Neural cell (in vitro differentiated cells): ENCODE results near the gene TRPV5. TPM values are rescaled to one million over a fixed set of nuclear protein-coding genes. Genes with fewer than 3 reads are reported as not detected.

Experiments
- H2AFZ ChIP-seq: fragments of 200-600, 300-800 bp; sonication (generic), shearing (Covaris generic); 2 replicates; pipeline ENCODE4 v1.6.0; 2014; ENCODE audit warnings: low read depth, mild to moderate bottlenecking, antibody characterized with exemption, low read length, moderate library complexity
- H3F3A ChIP-seq: fragments of 200-600 bp; shearing (Covaris generic); 2 replicates; pipeline ENCODE4 v1.6.1; 2016; ENCODE audit warnings: mild to moderate bottlenecking, moderate library complexity, mixed read lengths, antibody characterized with exemption, low read length; ENCODE audit not compliant: insufficient read depth, poor library complexity, severe bottlenecking
- H3K27ac ChIP-seq: fragments of 200-600, 300-800 bp; sonication (generic), shearing (Covaris generic); 2 replicates; pipeline ENCODE4 v1.5.1; 2014; ENCODE audit warnings: mild to moderate bottlenecking, low read length, moderate library complexity
- H3K27me3 ChIP-seq: fragments of 300-800, 200-600 bp; sonication (generic), shearing (Covaris generic); 2 replicates; pipeline ENCODE4 v1.6.0; 2014; ENCODE audit warnings: mild to moderate bottlenecking, low read depth, low read length, moderate library complexity; ENCODE audit not compliant: insufficient read depth
- H3K36me3 ChIP-seq: fragments of 300-800, 200-600 bp; sonication (generic), shearing (Covaris generic); 2 replicates; pipeline ENCODE4 v1.5.1; 2014; ENCODE audit warnings: mild to moderate bottlenecking, antibody characterized with exemption, low read length, moderate library complexity; ENCODE audit not compliant: insufficient read depth
- H3K4me2 ChIP-seq: fragments of 300-800, 200-600 bp; sonication (generic), shearing (Covaris generic); 2 replicates; pipeline ENCODE4 v1.6.0; 2014; ENCODE audit warnings: mild to moderate bottlenecking, low read length
- H3K4me3 ChIP-seq: fragments of 300-800, 200-600 bp; sonication (generic), shearing (Covaris generic); 2 replicates; pipeline ENCODE4 v1.5.1; 2014; ENCODE audit warnings: mild to moderate bottlenecking, low read length, moderate library complexity
- H3K79me2 ChIP-seq: fragments of 200-600 bp; shearing (Covaris generic); replicated peaks from 2 replicates; pipeline ENCODE4 v1.6.0; 2014; ENCODE audit warnings: mild to moderate bottlenecking, low read length, moderate library complexity; ENCODE audit not compliant: insufficient read depth
- H3K9ac ChIP-seq: fragments of 300-800, 200-600 bp; sonication (generic), shearing (Covaris generic); 2 replicates; pipeline ENCODE4 v1.6.1; 2016; ENCODE audit warnings: mild to moderate bottlenecking, low read length, mixed read lengths
- H3K9me2 ChIP-seq: fragments of 200-600 bp; shearing (Covaris generic); 2 replicates; pipeline ENCODE4 v1.6.1; 2016; ENCODE audit warnings: mild to moderate bottlenecking, low read length, mixed read lengths; ENCODE audit not compliant: insufficient read depth
- H3K9me3 ChIP-seq: fragments of 200-600, 300-800 bp; sonication (generic), shearing (Covaris generic); 2 replicates; pipeline ENCODE4 v1.6.1; 2016; ENCODE audit warnings: mild to moderate bottlenecking, mixed run types, low read length, moderate library complexity, mixed read lengths
- H4K20me1 ChIP-seq: fragments of 200-600 bp; shearing (Covaris generic); 2 replicates; pipeline ENCODE4 v1.6.1; 2016; ENCODE audit warnings: mild to moderate bottlenecking, mixed run types; ENCODE audit not compliant: insufficient read depth
- CTCF ChIP-seq: fragments of 450-650 bp; IDR thresholded peaks from 2 replicates; pipeline ENCODE4 v1.5.1; 2014; ENCODE audit warnings: antibody characterized with exemption, mild to moderate bottlenecking, moderate library complexity; ENCODE audit not compliant: poor library complexity, severe bottlenecking
- EP300 ChIP-seq: fragments of 450-650 bp; conservative IDR thresholded peaks from 2 replicates; pipeline ENCODE4 v1.6.1; 2014; ENCODE audit warnings: antibody characterized with exemption, mild to moderate bottlenecking, moderate library complexity; ENCODE audit not compliant: poor library complexity, severe bottlenecking
- EZH2 ChIP-seq: fragments of 200-600, 300-800 bp; shearing (Covaris generic), sonication (generic); IDR thresholded peaks from 2 replicates; pipeline ENCODE4 v1.6.1; 2014; ENCODE audit warnings: antibody characterized with exemption, low read length, borderline replicate concordance, mild to moderate bottlenecking; ENCODE audit not compliant: insufficient read depth, poor library complexity, severe bottlenecking
- MXI1 ChIP-seq: fragments of 450-650 bp; conservative IDR thresholded peaks from 2 replicates; pipeline ENCODE4 v1.6.1; 2014; ENCODE audit warnings: antibody characterized with exemption, mild to moderate bottlenecking; ENCODE audit not compliant: poor library complexity, severe bottlenecking
- POLR2AphosphoS5 ChIP-seq: IDR thresholded peaks from 2 replicates; pipeline ENCODE4 v1.6.1; 2012
- RAD21 ChIP-seq: fragments of 450-650 bp; conservative IDR thresholded peaks from 2 replicates; pipeline ENCODE4 v1.6.1; 2014; ENCODE audit warnings: antibody characterized with exemption, mild to moderate bottlenecking, moderate library complexity
- SMC3 ChIP-seq: fragments of 450-650 bp; conservative IDR thresholded peaks from 2 replicates; pipeline ENCODE4 v1.6.1; 2014; ENCODE audit warnings: antibody characterized with exemption, mild to moderate bottlenecking, moderate library complexity; ENCODE audit not compliant: poor library complexity
- TAF1 ChIP-seq: IDR thresholded peaks from 2 replicates; pipeline ENCODE4 v1.6.1; 2012; ENCODE audit warnings: low read depth
- polyA plus RNA-seq: library from polyadenylated mRNA; depleted of rRNA; stranded (reverse); fragments of >200 nt; gene quantifications from 2 replicates; pipeline ENCODE4 v1.2.3, GENCODE V29; 2014
- TF ChIP-seq, protein P1 (sequence below): IDR thresholded peaks from 2 replicates; pipeline ENCODE4 v1.6.1; 2012; ENCODE audit warnings: borderline replicate concordance

Gene TRPV5
- polyA plus RNA-seq, 1 donor from 2014 or later, result not detected

DNA sequence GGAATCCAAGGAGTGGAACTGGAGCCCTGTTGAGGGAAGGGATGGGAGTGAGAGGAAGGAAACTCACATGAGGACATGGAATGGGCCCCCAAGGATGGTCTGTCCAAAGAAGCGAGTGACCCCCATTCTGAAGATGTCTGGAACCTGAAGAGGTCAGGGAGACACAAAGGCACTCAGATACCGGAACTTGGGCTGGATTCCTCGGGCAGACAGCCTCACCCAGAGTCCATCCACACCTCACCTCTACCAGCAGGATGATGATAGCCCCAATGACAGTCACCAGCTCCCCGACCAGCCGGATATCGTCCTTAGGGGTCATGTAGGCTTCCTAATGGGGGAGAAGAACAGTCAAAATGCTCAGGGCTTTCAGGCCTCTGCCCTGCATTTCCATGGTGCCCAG lies 58.7 kb downstream of the TRPV5 start:
- H3K79me2 ChIP-seq, result no peaks in the 10 kb centered on the region
- no peaks in the 10 kb centered on the region for H3K9me2 ChIP-seq
- H3K27ac ChIP-seq, result no peak overlapping the region
- TF ChIP-seq EZH2, result no peak
- no peak for TF ChIP-seq TAF1
- TF ChIP-seq CTCF, result no peak
- TF ChIP-seq POLR2AphosphoS5, result no peak
- no peak for TF ChIP-seq RAD21
- no peak for TF ChIP-seq MXI1
- TF ChIP-seq, protein P1, sequence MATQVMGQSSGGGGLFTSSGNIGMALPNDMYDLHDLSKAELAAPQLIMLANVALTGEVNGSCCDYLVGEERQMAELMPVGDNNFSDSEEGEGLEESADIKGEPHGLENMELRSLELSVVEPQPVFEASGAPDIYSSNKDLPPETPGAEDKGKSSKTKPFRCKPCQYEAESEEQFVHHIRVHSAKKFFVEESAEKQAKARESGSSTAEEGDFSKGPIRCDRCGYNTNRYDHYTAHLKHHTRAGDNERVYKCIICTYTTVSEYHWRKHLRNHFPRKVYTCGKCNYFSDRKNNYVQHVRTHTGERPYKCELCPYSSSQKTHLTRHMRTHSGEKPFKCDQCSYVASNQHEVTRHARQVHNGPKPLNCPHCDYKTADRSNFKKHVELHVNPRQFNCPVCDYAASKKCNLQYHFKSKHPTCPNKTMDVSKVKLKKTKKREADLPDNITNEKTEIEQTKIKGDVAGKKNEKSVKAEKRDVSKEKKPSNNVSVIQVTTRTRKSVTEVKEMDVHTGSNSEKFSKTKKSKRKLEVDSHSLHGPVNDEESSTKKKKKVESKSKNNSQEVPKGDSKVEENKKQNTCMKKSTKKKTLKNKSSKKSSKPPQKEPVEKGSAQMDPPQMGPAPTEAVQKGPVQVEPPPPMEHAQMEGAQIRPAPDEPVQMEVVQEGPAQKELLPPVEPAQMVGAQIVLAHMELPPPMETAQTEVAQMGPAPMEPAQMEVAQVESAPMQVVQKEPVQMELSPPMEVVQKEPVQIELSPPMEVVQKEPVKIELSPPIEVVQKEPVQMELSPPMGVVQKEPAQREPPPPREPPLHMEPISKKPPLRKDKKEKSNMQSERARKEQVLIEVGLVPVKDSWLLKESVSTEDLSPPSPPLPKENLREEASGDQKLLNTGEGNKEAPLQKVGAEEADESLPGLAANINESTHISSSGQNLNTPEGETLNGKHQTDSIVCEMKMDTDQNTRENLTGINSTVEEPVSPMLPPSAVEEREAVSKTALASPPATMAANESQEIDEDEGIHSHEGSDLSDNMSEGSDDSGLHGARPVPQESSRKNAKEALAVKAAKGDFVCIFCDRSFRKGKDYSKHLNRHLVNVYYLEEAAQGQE, result no peak
- no peak for TF ChIP-seq SMC3
- no peak for TF ChIP-seq EP300
- H3K9me3 ChIP-seq, result no peaks in the 10 kb centered on the region
- H3K4me2 ChIP-seq, result no peak overlapping the region
- no peak overlapping the region for H3K4me3 ChIP-seq
- no peak overlapping the region for H3K9ac ChIP-seq
- H4K20me1 ChIP-seq, result no peaks in the 10 kb centered on the region
- no peak overlapping the region for H2AFZ ChIP-seq
- no peaks in the 10 kb centered on the region for H3K36me3 ChIP-seq
- H3K27me3 ChIP-seq, result no peaks in the 10 kb centered on the region
- no peaks in the 10 kb centered on the region for H3F3A ChIP-seq

DNA sequence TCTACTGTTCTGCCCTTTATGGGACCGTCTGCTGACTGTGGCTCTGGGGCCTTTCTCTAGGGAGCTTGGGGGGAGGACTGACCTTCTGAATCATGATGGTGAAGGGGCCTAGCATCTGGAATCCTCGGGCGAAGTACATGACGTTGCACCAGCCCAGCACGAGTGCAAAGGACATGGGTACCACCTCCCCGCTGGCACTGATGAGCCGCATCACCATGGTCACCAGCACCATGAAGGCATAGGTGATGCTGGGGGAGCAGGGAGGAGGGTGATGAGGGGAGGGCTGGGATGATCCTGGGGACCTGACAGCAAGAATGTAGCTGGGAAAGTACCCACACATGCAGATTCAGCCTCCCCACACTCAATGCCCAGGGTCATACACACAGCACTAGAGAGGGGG lies 59.1 kb downstream of the TRPV5 start:
- Histone ChIP-seq H3K9me3 (no peaks in the 10 kb centered on the region), H3K27me3 (no peaks in the 10 kb centered on the region), H3K27ac (no peak overlapping the region), H3F3A (no peaks in the 10 kb centered on the region), H3K4me3 (no peak overlapping the region), H3K79me2 (no peaks in the 10 kb centered on the region), H3K4me2 (no peak overlapping the region), H4K20me1 (no peaks in the 10 kb centered on the region), H3K9me2 (no peaks in the 10 kb centered on the region), H2AFZ (no peak overlapping the region), H3K9ac (no peak overlapping the region), H3K36me3 (no peaks in the 10 kb centered on the region)
- TF ChIP-seq SMC3 (no peak), RAD21 (no peak), CTCF (no peak), MXI1 (no peak), EP300 (no peak), TAF1 (no peak), EZH2 (no peak), POLR2AphosphoS5 (no peak)
- TF ChIP-seq, protein P1, result no peak
